Naive thymus-derived CD8-positive, alpha-beta T cell (primary cell): ENCODE data around the gene DUOX1. TPM values are rescaled to one million over a fixed set of nuclear protein-coding genes. Genes with fewer than 3 reads are reported as not detected.
"Not testable (repeated sequence)": the region's sequence is repeated elsewhere in the genome, so short reads cannot be mapped to it uniquely, and the experiment has no call there.

Experiments used
- ATAC-seq, 2 donors: fragments of 150-1000 bp; cut with Tn5 transposase in 1 of 2; sonication (Bioruptor Pico), chemical (Tn5 transposase) in 1 of 2; 1 replicate in 1 of 2; 2 replicates in 1 of 2; pipeline ENCODE4 v1.10.0; 2021; ENCODE audit warnings: mild to moderate bottlenecking in 2 of 2, moderate library complexity in 2 of 2
- POLR2A ChIA-PET: fragments of 350-600 bp; sonication (Branson Sonifier 250); formaldehyde crosslinking; loops from one replicate; lab custom pipeline; 2021; ENCODE audit warnings: antibody characterized with exemption; lab: Charles Lee
- DNase-seq, 10 donors: peaks; one replicate each; pipeline versions ENCODE4 v3.0.0 to v3.0.0-alpha.2; 2020 to 2022
- H3K27ac Mint-ChIP-seq, 10 donors: one replicate each; pipeline ENCODE4 v1.8.0; 2020 to 2022; ENCODE audit warnings: mild to moderate bottlenecking in 10 of 10, mixed read lengths in 10 of 10, moderate library complexity in 4 of 10, inconsistent platforms in 1 of 10
- H3K27me3 Mint-ChIP-seq, 5 donors: one replicate each; pipeline ENCODE4 v1.8.0; 2021 to 2022; ENCODE audit warnings: mixed read lengths in 5 of 5
- H3K36me3 Mint-ChIP-seq, 3 donors: one replicate each; pipeline ENCODE4 v1.8.0; 2020 to 2022; ENCODE audit warnings: mixed read lengths in 3 of 3, mild to moderate bottlenecking in 2 of 3, inconsistent platforms in 1 of 3
- H3K4me1 Mint-ChIP-seq, 4 donors: one replicate each; pipeline ENCODE4 v1.8.0; 2021 to 2022; ENCODE audit warnings: mixed read lengths in 4 of 4
- H3K4me3 Mint-ChIP-seq, 10 donors: one replicate each; pipeline ENCODE4 v1.8.0; 2020 to 2022; ENCODE audit warnings: mild to moderate bottlenecking in 10 of 10, mixed read lengths in 10 of 10, moderate library complexity in 6 of 10, inconsistent platforms in 1 of 10
- H3K9me3 Mint-ChIP-seq, 9 donors: one replicate each; pipeline ENCODE4 v1.8.0; 2020 to 2022; ENCODE audit warnings: mixed read lengths in 9 of 9, mild to moderate bottlenecking in 3 of 9, inconsistent platforms in 1 of 9, moderate library complexity in 1 of 9
- polyA plus RNA-seq, 3 donors: library from polyadenylated mRNA; unstranded; fragments of 300-500 nt; fragmentation: Illumina TruSeq; gene quantifications; one replicate each; pipeline ENCODE4 v1.2.3, GENCODE V29; 2021
- total RNA-seq, 8 experiments: library from RNA in 2 of 8; stranded (reverse) in 2 of 8; gene quantifications; one replicate each; pipeline ENCODE4 v1.2.3 and lab custom pipeline; 2021 to 2026

The DUOX1 gene
- total and polyA plus RNA-seq, 5 experiments from 2014 or later: 0.35 to 3.7 (median 0.40) TPM; not detected in 2

DNA sequence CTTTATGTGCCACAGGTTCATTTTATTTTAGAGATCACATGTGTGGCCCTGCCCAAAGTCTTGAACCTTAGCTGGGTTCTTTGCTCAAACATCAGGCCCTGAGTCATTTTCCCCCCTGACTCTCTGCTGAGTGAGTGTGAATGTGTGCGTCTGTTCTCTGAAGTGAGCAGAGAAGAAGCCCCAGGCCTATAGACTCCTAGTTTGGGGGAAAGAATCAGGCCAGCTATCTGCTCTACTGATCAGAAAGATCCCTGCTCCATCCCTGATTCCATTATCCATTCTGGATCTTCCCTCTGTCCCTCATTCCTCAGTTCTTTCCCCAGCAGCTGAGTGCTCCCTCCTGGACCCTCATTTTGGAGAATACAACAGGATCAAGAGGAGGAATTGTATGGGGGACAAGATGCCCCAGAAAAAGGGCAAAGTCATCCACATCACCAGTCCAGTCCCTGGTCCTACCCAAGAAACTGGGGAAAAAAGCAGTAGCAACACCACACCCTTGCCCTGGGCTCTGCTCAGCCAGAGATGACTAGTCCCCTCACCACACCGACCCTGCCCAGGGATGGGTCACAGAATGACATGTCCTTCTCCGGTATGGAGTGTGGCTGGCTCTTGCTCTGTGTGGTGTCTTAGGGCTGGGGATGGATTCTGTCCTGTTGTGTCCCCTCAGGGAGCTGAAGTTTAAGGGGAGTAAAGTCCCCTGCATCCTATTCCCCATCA, 3.2 kb downstream of the DUOX1 start:
- POLR2A ChIA-PET: no interaction called here
- ATAC-seq: no peak
- no peak for DNase-seq
- Mint-ChIP-seq H3K4me1 (peaks cover 11 to 20% (median 15%) of the 10 kb centered on the region in 4 donors), H3K27ac (peak overlapping the region in 1 of 10 donors; percentile 57), H3K9me3 (no peaks in the 10 kb centered on the region), H3K27me3 (peaks cover 21 to 71% (median 57%) of the 10 kb centered on the region in 5 donors), H3K36me3 (peaks cover 0 to 2% (median 0%) of the 10 kb centered on the region in 3 donors), H3K4me3 (peak overlapping the region in 1 of 10 donors; percentile 26)

DNA sequence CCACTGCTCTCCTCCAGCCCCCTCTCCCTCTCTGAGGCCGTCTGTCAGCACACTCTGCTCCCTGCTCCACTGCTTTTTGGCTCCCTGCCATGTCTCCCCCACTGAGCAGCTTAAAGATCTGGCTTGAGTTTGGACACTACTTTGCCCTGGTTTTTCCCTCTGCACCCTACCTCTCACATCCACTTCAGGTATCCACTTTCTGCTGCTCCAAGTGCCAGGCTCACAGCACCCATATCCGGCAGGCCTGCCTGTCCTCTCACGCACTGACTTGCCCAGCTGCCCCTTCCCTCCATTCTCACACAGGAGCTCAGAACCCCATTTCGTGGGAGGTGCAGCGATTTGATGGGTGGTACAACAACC, 3.7 kb downstream of the DUOX1 start:
- peaks cover 11 to 20% (median 15%) of the 10 kb centered on the region in 4 donors for H3K4me1 Mint-ChIP-seq
- H3K36me3 Mint-ChIP-seq: peaks cover 0 to 2% (median 0%) of the 10 kb centered on the region in 3 donors
- H3K9me3 Mint-ChIP-seq: no peaks in the 10 kb centered on the region
- peak overlapping the region in 1 of 10 donors; percentile 57 for H3K27ac Mint-ChIP-seq
- H3K27me3 Mint-ChIP-seq: peaks cover 21 to 66% (median 52%) of the 10 kb centered on the region in 5 donors
- DNase-seq: no peak
- POLR2A ChIA-PET: no interaction called here
- H3K4me3 Mint-ChIP-seq: peak overlapping the region in 3 of 10 donors; percentile 3 to 22 (median 20)
- no peak for ATAC-seq

- ATAC-seq (no peak), DNase-seq (no peak)
- POLR2A ChIA-PET: no interaction called here
- H3K9me3 Mint-ChIP-seq: no peaks in the 10 kb centered on the region
- peaks cover 11 to 15% (median 13%) of the 10 kb centered on the region in 4 donors for H3K4me1 Mint-ChIP-seq
- H3K27ac Mint-ChIP-seq: no peak overlapping the region
- peaks cover 20 to 62% (median 48%) of the 10 kb centered on the region in 5 donors for H3K27me3 Mint-ChIP-seq
- peak overlapping the region in 5 of 10 donors; percentile 69 to 80 (median 76) for H3K4me3 Mint-ChIP-seq
- peaks cover 0 to 2% (median 0%) of the 10 kb centered on the region in 3 donors for H3K36me3 Mint-ChIP-seq
Observed at GRCh38 chr15:45134046-45134445, 4.3 kb downstream of the DUOX1 start.

DNA sequence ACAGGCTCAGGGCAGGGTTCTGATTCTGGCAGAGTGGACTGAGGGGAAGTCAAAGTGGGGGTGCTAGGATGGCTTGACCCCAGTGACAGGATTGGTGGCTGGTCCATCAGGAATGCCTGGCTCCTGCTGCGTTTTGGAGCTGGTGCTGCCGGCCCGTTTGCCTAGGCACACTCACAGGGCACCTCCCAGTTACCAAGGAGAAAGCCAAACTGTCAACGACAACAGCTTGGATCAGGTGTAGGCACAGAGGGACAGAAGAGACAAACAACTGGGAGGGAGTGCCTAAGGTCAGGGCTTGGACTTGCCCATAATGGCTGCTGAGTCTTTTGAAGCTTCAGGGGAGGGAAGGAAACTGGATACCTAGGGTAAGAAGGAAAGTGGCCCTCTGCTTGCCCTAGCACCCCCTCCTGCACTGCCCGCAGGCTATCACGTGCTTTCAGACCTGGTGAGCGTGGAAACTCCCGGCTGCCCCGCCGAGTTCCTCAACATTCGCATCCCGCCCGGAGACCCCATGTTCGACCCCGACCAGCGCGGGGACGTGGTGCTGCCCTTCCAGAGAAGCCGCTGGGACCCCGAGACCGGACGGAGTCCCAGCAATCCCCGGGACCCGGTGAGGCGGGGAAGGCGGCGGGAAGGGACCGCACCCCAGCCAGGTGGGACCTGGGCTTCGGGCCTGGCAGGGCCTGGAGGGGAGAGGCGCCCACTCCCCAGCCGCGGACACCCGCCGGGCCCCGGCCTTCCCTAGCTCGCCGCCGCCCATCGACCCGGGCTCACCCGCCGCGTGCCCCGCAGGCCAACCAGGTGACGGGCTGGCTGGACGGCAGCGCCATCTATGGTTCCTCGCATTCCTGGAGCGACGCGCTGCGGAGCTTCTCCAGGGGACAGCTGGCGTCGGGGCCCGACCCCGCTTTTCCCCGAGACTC, 5.1 kb downstream of the DUOX1 start:
- peaks cover 20 to 62% (median 48%) of the 10 kb centered on the region in 5 donors for H3K27me3 Mint-ChIP-seq
- H3K36me3 Mint-ChIP-seq: peaks cover 0 to 2% (median 0%) of the 10 kb centered on the region in 3 donors
- H3K4me3 Mint-ChIP-seq: peak overlapping the region; percentile 61 to 80 (median 73)
- DNase-seq (peak in 3 of 10 donors; percentile 10 to 25 (median 16)), ATAC-seq (peak; percentile 63 to 84)
- H3K4me1 Mint-ChIP-seq: peaks cover 11 to 15% (median 13%) of the 10 kb centered on the region in 4 donors
- H3K27ac Mint-ChIP-seq: peak overlapping the region in 4 of 10 donors; percentile 8 to 74 (median 38)
- no peaks in the 10 kb centered on the region for H3K9me3 Mint-ChIP-seq
- POLR2A ChIA-PET: interaction anchor here (0.6 kb wide), 1 partner anchor 278 kb away, joined by 3 read pairs; no protein-coding TSS in a partner anchor

DNA sequence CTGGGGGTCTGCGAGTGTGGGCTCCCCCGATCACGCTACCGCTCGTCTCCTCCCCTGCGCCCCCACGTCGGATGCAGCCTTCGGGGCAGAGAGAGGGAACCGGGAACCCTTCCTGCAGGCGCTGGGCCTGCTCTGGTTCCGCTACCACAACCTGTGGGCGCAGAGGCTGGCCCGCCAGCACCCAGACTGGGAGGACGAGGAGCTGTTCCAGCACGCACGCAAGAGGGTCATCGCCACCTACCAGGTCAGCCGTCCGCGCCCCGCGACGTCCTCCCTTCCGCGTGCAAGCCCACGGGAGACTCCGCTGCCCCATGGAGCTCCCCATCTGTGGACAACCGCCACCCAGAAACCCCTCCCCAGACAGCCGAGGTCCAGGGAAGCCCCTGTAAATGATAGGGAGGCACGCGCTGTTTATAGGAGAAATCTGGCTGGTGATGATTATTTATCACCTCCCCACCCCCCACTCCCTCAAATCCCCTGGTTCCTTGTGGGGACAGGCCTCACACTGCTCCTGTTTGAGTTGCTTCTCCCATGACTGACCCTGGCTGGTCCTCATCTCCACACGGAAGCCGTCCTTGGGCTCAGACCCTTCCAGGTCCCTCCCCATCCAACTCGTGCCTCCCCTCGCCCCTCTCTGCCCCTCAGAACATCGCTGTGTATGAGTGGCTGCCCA, 6.0 kb downstream of the DUOX1 start:
- Mint-ChIP-seq H3K27me3 (peaks cover 17 to 54% (median 42%) of the 10 kb centered on the region in 5 donors), H3K4me3 (peak overlapping the region; percentile 41 to 78 (median 71)), H3K4me1 (peaks cover 11 to 15% (median 12%) of the 10 kb centered on the region in 4 donors)
- POLR2A ChIA-PET, H3K9me3 Mint-ChIP-seq, H3K36me3 Mint-ChIP-seq, H3K27ac Mint-ChIP-seq, DNase-seq: not testable (repeated sequence)
- peak in 1 of 2 donors; percentile 14 for ATAC-seq

DNA sequence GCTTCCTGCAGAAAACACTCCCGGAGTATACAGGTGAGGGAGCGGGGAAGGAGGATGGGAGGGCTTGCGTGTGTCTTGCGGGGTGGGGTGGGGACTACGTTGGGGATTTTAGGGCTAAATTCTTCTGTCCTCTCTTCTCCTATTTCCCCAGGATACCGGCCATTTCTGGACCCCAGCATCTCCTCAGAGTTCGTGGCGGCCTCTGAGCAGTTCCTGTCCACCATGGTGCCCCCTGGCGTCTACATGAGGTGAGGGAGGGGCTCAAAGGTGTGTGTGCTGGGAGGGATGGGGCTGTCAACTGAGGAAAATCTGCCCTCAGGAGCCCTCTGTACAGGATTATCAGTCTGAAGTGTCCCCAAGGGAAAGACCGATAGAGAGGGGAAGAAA, 6.6 kb downstream of the DUOX1 start:
- peaks cover 17 to 48% (median 37%) of the 10 kb centered on the region in 5 donors for H3K27me3 Mint-ChIP-seq
- peaks cover 11 to 15% (median 12%) of the 10 kb centered on the region in 4 donors for H3K4me1 Mint-ChIP-seq
- peaks cover 0 to 2% (median 0%) of the 10 kb centered on the region in 3 donors for H3K36me3 Mint-ChIP-seq
- DNase-seq (no peak), ATAC-seq (peak; percentile 55 to 62)
- no peaks in the 10 kb centered on the region for H3K9me3 Mint-ChIP-seq
- POLR2A ChIA-PET: no interaction called here
- peak overlapping the region in 3 of 10 donors; percentile 12 to 52 (median 24) for H3K27ac Mint-ChIP-seq
- H3K4me3 Mint-ChIP-seq: peak overlapping the region; percentile 41 to 78 (median 71)

- no peaks in the 10 kb centered on the region for H3K9me3 Mint-ChIP-seq
- DNase-seq (no peak), ATAC-seq (no peak)
- POLR2A ChIA-PET: interaction anchor here (1.6 kb wide), 1 partner anchor 63 kb away, joined by 3 read pairs; no protein-coding TSS in a partner anchor
- H3K27me3 Mint-ChIP-seq: peaks cover 16 to 35% (median 29%) of the 10 kb centered on the region in 5 donors
- peaks cover 11 to 15% (median 12%) of the 10 kb centered on the region in 4 donors for H3K4me1 Mint-ChIP-seq
- H3K4me3 Mint-ChIP-seq: no peak overlapping the region
- H3K27ac Mint-ChIP-seq: no peak overlapping the region
- H3K36me3 Mint-ChIP-seq: peaks cover 0 to 2% (median 0%) of the 10 kb centered on the region in 3 donors
Observed at GRCh38 chr15:45137703-45138102, 7.9 kb downstream of the DUOX1 start.

GRCh38 chr15:45138814-45139765, 9.3 kb downstream of the DUOX1 start:
- POLR2A ChIA-PET: interaction anchor here (0.6 kb wide), 1 partner anchor 14 kb away, joined by 4 read pairs; no protein-coding TSS in a partner anchor
- peaks cover 9 to 15% (median 12%) of the 10 kb centered on the region in 4 donors for H3K4me1 Mint-ChIP-seq
- no peak overlapping the region for H3K4me3 Mint-ChIP-seq
- DNase-seq: peak in 1 of 10 donors; percentile 49
- no peak overlapping the region for H3K27ac Mint-ChIP-seq
- no peaks in the 10 kb centered on the region for H3K9me3 Mint-ChIP-seq
- peaks cover 12 to 21% (median 16%) of the 10 kb centered on the region in 5 donors for H3K27me3 Mint-ChIP-seq
- no peaks in the 10 kb centered on the region for H3K36me3 Mint-ChIP-seq
- ATAC-seq: no peak

DNA sequence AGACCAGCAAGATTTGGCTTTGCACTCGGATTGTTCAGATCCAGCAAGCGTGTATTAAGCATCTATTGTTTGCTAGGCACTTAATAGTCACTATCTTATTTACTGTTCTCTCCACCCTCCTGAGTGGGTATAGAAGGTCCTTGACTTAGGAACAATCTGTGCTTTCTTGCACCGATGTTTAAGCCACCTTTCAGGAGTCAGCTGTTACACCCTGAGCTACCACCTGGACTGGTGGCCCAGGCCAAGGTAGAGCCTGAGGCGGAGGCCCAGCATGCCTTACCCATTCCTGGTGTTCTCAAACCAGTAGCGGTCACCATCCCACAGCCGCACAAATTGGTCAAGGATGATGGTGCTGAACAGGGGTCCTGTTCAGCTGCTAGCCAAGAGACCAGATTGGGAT, 10.0 kb downstream of the DUOX1 start:
- Mint-ChIP-seq H3K27me3 (peaks cover 5 to 14% (median 9%) of the 10 kb centered on the region in 5 donors), H3K27ac (no peak overlapping the region), H3K36me3 (no peaks in the 10 kb centered on the region), H3K4me1 (peaks cover 4 to 10% (median 8%) of the 10 kb centered on the region in 4 donors), H3K9me3 (no peaks in the 10 kb centered on the region), H3K4me3 (no peak overlapping the region)
- ATAC-seq (no peak), DNase-seq (peak in 1 of 10 donors; percentile 46)
- POLR2A ChIA-PET: no interaction called here

DNA sequence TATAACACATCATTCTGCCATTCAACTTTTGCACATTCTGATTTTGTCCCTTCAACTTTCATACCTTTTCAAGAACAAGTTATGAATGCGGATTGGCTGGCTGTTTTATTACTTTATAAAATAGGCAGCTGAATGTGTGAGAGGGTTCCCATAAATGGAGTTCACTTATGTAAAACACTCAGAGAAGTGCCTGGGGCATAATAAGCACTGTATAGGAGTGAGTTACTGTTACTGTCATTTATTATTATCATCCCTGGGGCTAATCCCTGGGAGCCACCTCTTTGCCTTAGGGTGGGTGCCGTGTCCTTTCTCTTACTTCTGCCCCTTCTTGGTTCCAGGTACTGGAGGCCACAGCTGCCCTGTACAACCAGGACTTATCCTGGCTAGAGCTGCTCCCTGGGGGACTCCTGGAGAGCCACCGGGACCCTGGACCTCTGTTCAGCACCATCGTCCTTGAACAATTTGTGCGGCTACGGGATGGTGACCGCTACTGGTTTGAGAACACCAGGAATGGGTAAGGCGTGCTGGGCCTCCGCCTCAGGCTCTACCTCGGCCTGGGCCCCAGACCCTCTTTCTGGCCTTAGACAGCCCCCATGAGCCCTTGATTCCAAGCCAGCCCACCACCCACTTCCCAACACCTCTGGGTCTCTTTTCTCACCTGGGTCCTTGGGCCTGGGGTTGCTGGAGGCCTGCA, 10.9 kb downstream of the DUOX1 start:
- Mint-ChIP-seq H3K4me3 (no peak overlapping the region), H3K9me3 (no peaks in the 10 kb centered on the region), H3K4me1 (peaks cover 4 to 8% (median 6%) of the 10 kb centered on the region in 4 donors), H3K27ac (peak overlapping the region in 1 of 10 donors; percentile 30), H3K27me3 (peaks cover 5 to 11% (median 8%) of the 10 kb centered on the region in 5 donors), H3K36me3 (no peaks in the 10 kb centered on the region)
- ATAC-seq (no peak), DNase-seq (peak in 1 of 10 donors; percentile 57)
- POLR2A ChIA-PET: no interaction called here
